Hepatocyte (in vitro differentiated cells): ENCODE measurements around the gene CASP6.

ENCODE experiments used
- CTCF ChIP-seq: fragments of 200-600 bp; sonication (generic); IDR thresholded peaks from 2 replicates; pipeline ENCODE4 v1.5.1; 2016; ENCODE audit warnings: antibody characterized with exemption, mild to moderate bottlenecking; ENCODE audit not compliant: poor library complexity
- EZH2 ChIP-seq: fragments of 200-600 bp; sonication (generic); IDR thresholded peaks from 2 replicates; pipeline ENCODE4 v1.6.1; 2016; ENCODE audit warnings: antibody characterized with exemption, mild to moderate bottlenecking, borderline replicate concordance
- EZH2phosphoT487 ChIP-seq: fragments of 200-600 bp; sonication (generic); IDR thresholded peaks from one replicate; pipeline ENCODE4 v1.6.1; 2018; ENCODE audit warnings: antibody characterized with exemption, mild to moderate bottlenecking, low read depth, moderate library complexity; ENCODE audit not compliant: unreplicated experiment, severe bottlenecking

DNA sequence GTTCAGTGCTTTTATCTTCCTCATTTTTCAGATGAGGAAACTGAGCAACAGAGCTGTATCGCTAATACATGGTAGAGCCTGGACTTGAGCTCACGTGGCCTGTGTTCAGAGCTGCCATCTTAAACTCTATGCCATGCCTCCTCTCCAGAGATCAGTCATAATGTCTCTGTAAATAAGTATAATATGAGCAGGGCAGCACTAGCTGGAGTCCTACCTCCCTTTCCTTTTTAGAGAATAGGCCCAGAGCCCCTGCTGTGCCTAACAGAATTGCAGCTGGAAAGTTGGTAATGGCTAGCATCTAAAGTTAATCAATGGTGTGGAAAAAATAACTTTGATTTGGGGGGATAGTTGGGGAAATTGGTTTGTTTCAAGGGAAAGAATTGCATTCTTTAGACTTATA is 20.4 kb downstream of the CASP6 start:
- no peak for TF ChIP-seq CTCF
- TF ChIP-seq EZH2phosphoT487 = no peak
- TF ChIP-seq EZH2 = no peak
